Activated T-cell treated with anti-CD3 and anti-CD28 coated beads for 24 hours (primary cell): Measurements from ENCODE around the gene GBGT1.

Experiments used
- DNase-seq: peaks from one replicate; pipeline ENCODE4 v3.0.0-alpha.2; 2020; ENCODE audit warnings: low read depth

Gene GBGT1

GRCh38 chr9:133113949-133114885 is 49.5 kb downstream of the GBGT1 start:
- no peak for DNase-seq

- no peak for DNase-seq
Measured at GRCh38 chr9:133113163-133113948, 50.4 kb downstream of the GBGT1 start.

- no peak for DNase-seq
Measured at GRCh38 chr9:133112663-133113026, 51.1 kb downstream of the GBGT1 start.

GRCh38 chr9:133111808-133112662 is 51.7 kb downstream of the GBGT1 start:
- no peak for DNase-seq

- DNase-seq: no peak
Measured at GRCh38 chr9:133109931-133110650, 53.6 kb downstream of the GBGT1 start.

GRCh38 chr9:133108794-133109641 is 54.7 kb downstream of the GBGT1 start:
- no peak for DNase-seq

GRCh38 chr9:133107961-133108793 is 55.5 kb downstream of the GBGT1 start:
- DNase-seq: no peak

GRCh38 chr9:133107245-133107722 is 56.4 kb downstream of the GBGT1 start:
- DNase-seq: no peak

GRCh38 chr9:133106511-133107244 is 57.0 kb downstream of the GBGT1 start:
- no peak for DNase-seq

- no peak for DNase-seq
Measured at GRCh38 chr9:133105461-133105770, 58.3 kb downstream of the GBGT1 start.

- no peak for DNase-seq
Measured at GRCh38 chr9:133104718-133105460, 58.8 kb downstream of the GBGT1 start.

- DNase-seq: no peak
Measured at GRCh38 chr9:133103987-133104505, 59.7 kb downstream of the GBGT1 start.

GRCh38 chr9:133103183-133103986 is 60.3 kb downstream of the GBGT1 start:
- DNase-seq: peak; percentile 37
